T-helper 1 cell treated with Interleukin-12 subunit alpha and Interleukin-12 subunit beta and Interleukin-4 antibody, amounts not matched to agents 30 μg/mL and 1 μg/mL, for 36 hours (primary cell): ENCODE results near the gene FHOD3.

Experiments
- H3K27ac Mint-ChIP-seq: one replicate; pipeline ENCODE4 v1.8.0; 2021; ENCODE audit warnings: mild to moderate bottlenecking, mixed read lengths
- H3K27me3 Mint-ChIP-seq: one replicate; pipeline ENCODE4 v1.8.0; 2021; ENCODE audit warnings: low read depth, mixed read lengths
- H3K36me3 Mint-ChIP-seq: one replicate; pipeline ENCODE4 v1.8.0; 2021; ENCODE audit warnings: low read depth, mixed read lengths
- H3K4me1 Mint-ChIP-seq: one replicate; pipeline ENCODE4 v1.8.0; 2021; ENCODE audit warnings: low read depth, mixed read lengths
- H3K4me3 Mint-ChIP-seq: one replicate; pipeline ENCODE4 v1.8.0; 2021; ENCODE audit warnings: mild to moderate bottlenecking, moderate library complexity, mixed read lengths
- H3K9me3 Mint-ChIP-seq: one replicate; pipeline ENCODE4 v1.8.0; 2021; ENCODE audit warnings: mixed read lengths

FHOD3 gene

GRCh38 chr18:36623681-36624190 is 326.2 kb downstream of the FHOD3 start:
- H3K27me3 Mint-ChIP-seq = no peaks in the 10 kb centered on the region
- H3K9me3 Mint-ChIP-seq = no peaks in the 10 kb centered on the region
- no peak overlapping the region for H3K4me3 Mint-ChIP-seq
- no peaks in the 10 kb centered on the region for H3K4me1 Mint-ChIP-seq
- no peaks in the 10 kb centered on the region for H3K36me3 Mint-ChIP-seq
- no peak overlapping the region for H3K27ac Mint-ChIP-seq

GRCh38 chr18:36624451-36625167 is 327.1 kb downstream of the FHOD3 start:
- no peaks in the 10 kb centered on the region for H3K4me1 Mint-ChIP-seq
- no peaks in the 10 kb centered on the region for H3K9me3 Mint-ChIP-seq
- no peak overlapping the region for H3K27ac Mint-ChIP-seq
- H3K36me3 Mint-ChIP-seq = no peaks in the 10 kb centered on the region
- H3K4me3 Mint-ChIP-seq = no peak overlapping the region
- H3K27me3 Mint-ChIP-seq = no peaks in the 10 kb centered on the region

GRCh38 chr18:36625386-36625785 is 327.9 kb downstream of the FHOD3 start:
- H3K36me3 Mint-ChIP-seq = no peaks in the 10 kb centered on the region
- no peak overlapping the region for H3K4me3 Mint-ChIP-seq
- no peaks in the 10 kb centered on the region for H3K4me1 Mint-ChIP-seq
- no peaks in the 10 kb centered on the region for H3K27me3 Mint-ChIP-seq
- H3K9me3 Mint-ChIP-seq = no peaks in the 10 kb centered on the region
- H3K27ac Mint-ChIP-seq = no peak overlapping the region

- no peaks in the 10 kb centered on the region for H3K9me3 Mint-ChIP-seq
- H3K36me3 Mint-ChIP-seq = no peaks in the 10 kb centered on the region
- no peaks in the 10 kb centered on the region for H3K27me3 Mint-ChIP-seq
- no peak overlapping the region for H3K4me3 Mint-ChIP-seq
- no peak overlapping the region for H3K27ac Mint-ChIP-seq
- no peaks in the 10 kb centered on the region for H3K4me1 Mint-ChIP-seq
Measured at GRCh38 chr18:36627637-36628036, 330.1 kb downstream of the FHOD3 start.

GRCh38 chr18:36628435-36629137 is 331.1 kb downstream of the FHOD3 start:
- Mint-ChIP-seq H3K4me3 (no peak overlapping the region), H3K36me3 (no peaks in the 10 kb centered on the region), H3K27me3 (no peaks in the 10 kb centered on the region), H3K9me3 (no peaks in the 10 kb centered on the region), H3K4me1 (no peaks in the 10 kb centered on the region), H3K27ac (no peak overlapping the region)

- Mint-ChIP-seq H3K27ac (no peak overlapping the region), H3K27me3 (no peaks in the 10 kb centered on the region), H3K4me1 (no peaks in the 10 kb centered on the region), H3K9me3 (no peaks in the 10 kb centered on the region), H3K36me3 (no peaks in the 10 kb centered on the region), H3K4me3 (no peak overlapping the region)
Measured at GRCh38 chr18:36629138-36629530, 331.6 kb downstream of the FHOD3 start.

- no peak overlapping the region for H3K27ac Mint-ChIP-seq
- no peaks in the 10 kb centered on the region for H3K27me3 Mint-ChIP-seq
- no peaks in the 10 kb centered on the region for H3K36me3 Mint-ChIP-seq
- H3K9me3 Mint-ChIP-seq = no peaks in the 10 kb centered on the region
- H3K4me1 Mint-ChIP-seq = no peaks in the 10 kb centered on the region
- H3K4me3 Mint-ChIP-seq = no peak overlapping the region
Measured at GRCh38 chr18:36629836-36630235, 332.3 kb downstream of the FHOD3 start.

- H3K27me3 Mint-ChIP-seq = no peaks in the 10 kb centered on the region
- H3K4me3 Mint-ChIP-seq = no peak overlapping the region
- no peak overlapping the region for H3K27ac Mint-ChIP-seq
- H3K36me3 Mint-ChIP-seq = no peaks in the 10 kb centered on the region
- no peaks in the 10 kb centered on the region for H3K9me3 Mint-ChIP-seq
- H3K4me1 Mint-ChIP-seq = no peaks in the 10 kb centered on the region
Measured at GRCh38 chr18:36630917-36631316, 333.4 kb downstream of the FHOD3 start.

- no peaks in the 10 kb centered on the region for H3K4me1 Mint-ChIP-seq
Measured at GRCh38 chr18:36633961-36634412, 336.5 kb downstream of the FHOD3 start.

GRCh38 chr18:36634573-36635216 is 337.2 kb downstream of the FHOD3 start:
- Mint-ChIP-seq H3K4me3 (no peak overlapping the region), H3K27ac (no peak overlapping the region), H3K9me3 (no peaks in the 10 kb centered on the region), H3K27me3 (no peaks in the 10 kb centered on the region), H3K4me1 (no peaks in the 10 kb centered on the region), H3K36me3 (no peaks in the 10 kb centered on the region)

More at GRCh38 chr18:36633961-36634412, 336.5 kb downstream of the FHOD3 start:
- H3K36me3 Mint-ChIP-seq = no peaks in the 10 kb centered on the region
- H3K4me3 Mint-ChIP-seq = no peak overlapping the region
- no peaks in the 10 kb centered on the region for H3K9me3 Mint-ChIP-seq
- no peak overlapping the region for H3K27ac Mint-ChIP-seq
- H3K27me3 Mint-ChIP-seq = no peaks in the 10 kb centered on the region

GRCh38 chr18:36635414-36636096 is 338.0 kb downstream of the FHOD3 start:
- no peaks in the 10 kb centered on the region for H3K27me3 Mint-ChIP-seq
- H3K4me1 Mint-ChIP-seq = no peaks in the 10 kb centered on the region
- H3K9me3 Mint-ChIP-seq = no peaks in the 10 kb centered on the region
- H3K27ac Mint-ChIP-seq = no peak overlapping the region
- H3K36me3 Mint-ChIP-seq = no peaks in the 10 kb centered on the region
- no peak overlapping the region for H3K4me3 Mint-ChIP-seq

- Mint-ChIP-seq H3K9me3 (no peaks in the 10 kb centered on the region), H3K27me3 (no peaks in the 10 kb centered on the region), H3K36me3 (no peaks in the 10 kb centered on the region), H3K27ac (no peak overlapping the region), H3K4me3 (no peak overlapping the region), H3K4me1 (no peaks in the 10 kb centered on the region)
Measured at GRCh38 chr18:36636237-36636817, 338.8 kb downstream of the FHOD3 start.

- Mint-ChIP-seq H3K9me3 (no peaks in the 10 kb centered on the region), H3K27ac (no peak overlapping the region), H3K27me3 (no peaks in the 10 kb centered on the region), H3K4me3 (no peak overlapping the region), H3K36me3 (no peaks in the 10 kb centered on the region), H3K4me1 (no peaks in the 10 kb centered on the region)
Measured at GRCh38 chr18:36638224-36638623, 340.7 kb downstream of the FHOD3 start.
